ENCODE data around the gene MEOX1. TPM values are rescaled to one million over a fixed set of nuclear protein-coding genes. Genes with fewer than 3 reads are reported as not detected.
"Not testable (repeated sequence)": the region's sequence is repeated elsewhere in the genome, so short reads cannot be mapped to it uniquely, and the experiment has no call there.

The MEOX1 gene
- total RNA-seq, 1 donor from 2014 or later, result 11.1 TPM

- DNase-seq (ENCODE audit: missing footprints) (no peak), ATAC-seq (no peak)
- intact Hi-C loops (cut with DNase I), result no loop called here
Measured at GRCh38 chr17:43689131-43689530, 27.4 kb upstream of the MEOX1 start.

- intact Hi-C loops (cut with DNase I); ATAC-seq; DNase-seq (ENCODE audit: missing footprints): not testable (repeated sequence)
Measured at GRCh38 chr17:43686957-43687356, 25.2 kb upstream of the MEOX1 start.

- intact Hi-C loops (cut with DNase I), result no loop called here
- no peak for DNase-seq (ENCODE audit: missing footprints)
- ATAC-seq, result no peak
Measured at GRCh38 chr17:43683928-43684653, 22.4 kb upstream of the MEOX1 start.

DNA sequence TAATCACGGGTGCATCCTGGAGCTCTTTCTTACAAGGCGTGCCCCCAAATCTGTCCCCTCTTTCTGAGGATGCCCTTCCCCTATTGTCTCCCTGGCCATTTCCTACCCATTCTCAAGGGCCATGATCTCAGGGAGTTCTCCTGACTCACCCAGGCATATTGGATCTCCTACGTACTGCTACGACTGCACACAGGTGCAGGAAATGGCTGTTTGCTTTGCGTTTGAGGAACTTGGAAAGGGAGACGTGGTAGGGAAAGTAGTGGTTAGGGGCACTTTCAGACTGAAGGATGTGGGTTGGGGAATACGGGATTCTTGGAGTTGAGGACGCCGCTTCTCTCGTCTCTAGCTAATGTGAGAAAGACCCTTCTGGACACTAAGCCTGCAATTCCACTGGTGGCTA, 18.7 kb upstream of the MEOX1 start:
- DNase-seq (ENCODE audit: missing footprints), result no peak
- ATAC-seq, result no peak
- intact Hi-C loops (cut with DNase I), result no loop called here

DNA sequence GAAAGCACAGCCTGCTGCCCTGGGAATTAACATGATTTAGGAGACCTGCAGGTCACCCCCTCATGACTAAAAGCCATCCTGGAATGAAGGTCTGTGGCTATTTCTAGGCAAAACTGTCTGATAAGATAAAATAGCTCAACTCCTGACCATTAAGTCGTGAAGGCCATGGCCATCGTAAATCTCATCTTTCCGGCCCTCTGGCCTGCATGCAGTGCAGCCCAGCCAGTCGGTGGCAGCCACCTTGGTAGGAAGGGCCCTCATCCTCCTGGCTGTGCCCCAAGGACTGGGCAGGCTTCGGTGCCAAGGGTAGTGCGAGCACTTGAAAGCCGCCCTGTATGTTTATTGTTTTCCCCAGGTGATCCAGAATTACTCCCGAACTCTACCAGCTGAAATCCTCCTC, 18.2 kb upstream of the MEOX1 start:
- DNase-seq (ENCODE audit: missing footprints) (no peak), ATAC-seq (no peak)
- intact Hi-C loops (cut with DNase I), result no loop called here

GRCh38 chr17:43679401-43679800, 17.7 kb upstream of the MEOX1 start:
- DNase-seq (ENCODE audit: missing footprints) (no peak), ATAC-seq (no peak)
- intact Hi-C loops (cut with DNase I), result no loop called here

- no peak for DNase-seq (ENCODE audit: missing footprints)
- ATAC-seq, result no peak
- intact Hi-C loops (cut with DNase I), result no loop called here
Measured at GRCh38 chr17:43676471-43676870, 14.7 kb upstream of the MEOX1 start.

DNA sequence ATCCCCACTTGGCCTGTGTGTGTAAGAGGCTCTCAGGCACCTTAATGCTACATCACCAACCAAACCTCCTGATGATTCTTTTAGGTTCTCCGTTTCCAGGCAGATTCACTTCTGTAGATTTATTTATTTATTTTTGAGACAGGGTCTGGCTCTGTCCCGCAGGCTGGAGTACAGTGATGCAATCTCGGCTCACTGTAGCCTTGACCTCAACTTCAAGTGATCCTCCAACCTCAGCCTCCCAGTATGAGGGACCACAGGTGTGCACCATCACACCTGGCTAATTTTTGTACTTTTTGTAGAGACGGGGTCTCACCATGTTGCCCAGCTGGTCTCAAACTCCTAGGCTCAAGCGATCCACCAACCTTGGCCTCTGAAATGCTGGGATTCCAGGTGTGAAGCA, 12.7 kb upstream of the MEOX1 start:
- intact Hi-C loops (cut with DNase I), result loop anchor here (1.0 kb wide), 1 partner anchor 98 kb away; no protein-coding TSS in a partner anchor
- ATAC-seq, result no peak
- no peak for DNase-seq (ENCODE audit: missing footprints)

- peak; percentile 85 for DNase-seq (ENCODE audit: missing footprints)
- intact Hi-C loops (cut with DNase I), result loop anchor here (1.0 kb wide), 1 partner anchor 97 kb away; no protein-coding TSS in a partner anchor
Measured at GRCh38 chr17:43673516-43674323, 12.0 kb upstream of the MEOX1 start.

GRCh38 chr17:43671755-43672519, 10.2 kb upstream of the MEOX1 start:
- ATAC-seq (no peak), DNase-seq (ENCODE audit: missing footprints) (no peak)
- intact Hi-C loops (cut with DNase I), result no loop called here

More at GRCh38 chr17:43673516-43674323, 12.0 kb upstream of the MEOX1 start:
- ATAC-seq, result peak; percentile 61

DNA sequence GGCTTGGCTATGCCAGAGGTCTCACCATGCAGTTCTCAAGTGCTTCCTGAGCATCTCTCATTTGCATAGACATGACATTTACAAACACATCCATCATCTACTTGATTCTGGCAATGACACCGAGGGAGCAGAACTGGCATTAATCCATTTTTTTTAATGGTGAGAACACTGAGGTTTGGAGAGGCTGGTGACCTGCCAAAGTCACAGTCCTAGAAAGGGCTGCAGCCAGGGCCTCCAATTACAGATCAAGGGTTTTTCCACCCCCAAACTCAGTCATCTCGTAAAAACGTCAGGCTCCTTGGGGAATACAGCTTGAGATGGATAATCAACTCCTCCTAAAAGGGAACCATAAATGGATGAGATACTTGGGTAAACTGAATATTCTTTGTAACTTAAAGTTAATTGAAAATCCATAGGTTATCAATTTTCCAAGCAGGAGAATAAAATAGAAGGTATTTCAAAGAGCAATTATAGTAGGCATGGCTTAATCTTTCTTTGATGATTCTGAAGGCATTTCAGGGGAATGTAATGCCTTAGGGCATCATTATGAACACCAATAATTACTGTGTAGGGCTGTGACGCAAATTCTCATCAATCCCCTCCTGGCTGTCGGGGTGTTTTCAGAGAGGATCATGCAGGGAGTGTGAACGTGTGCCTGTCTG, 9.4 kb upstream of the MEOX1 start:
- intact Hi-C loops (cut with DNase I), result no loop called here
- ATAC-seq (no peak), DNase-seq (ENCODE audit: missing footprints) (no peak)

DNA sequence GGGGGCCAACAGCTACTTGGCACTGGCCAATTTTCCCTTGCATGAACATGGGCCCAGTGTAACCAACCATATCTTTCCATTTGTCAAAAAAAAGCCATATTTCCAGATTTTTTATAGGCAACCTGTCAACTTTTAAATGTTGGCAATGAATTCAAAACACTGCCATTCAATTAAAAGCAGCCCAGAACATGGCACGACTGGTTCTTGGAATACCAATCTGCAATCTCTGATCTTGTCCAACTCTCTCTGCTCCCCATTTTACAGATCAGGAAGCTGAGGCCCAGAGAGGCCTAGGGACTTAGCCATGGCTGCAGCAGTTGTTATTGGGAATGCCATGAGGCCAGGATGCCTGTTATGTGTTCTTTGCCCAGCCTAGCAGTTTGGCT, 8.9 kb upstream of the MEOX1 start:
- DNase-seq (ENCODE audit: missing footprints) (no peak), ATAC-seq (no peak)
- intact Hi-C loops (cut with DNase I), result no loop called here

- DNase-seq (ENCODE audit: missing footprints) (no peak), ATAC-seq (no peak)
- intact Hi-C loops (cut with DNase I), result no loop called here
Measured at GRCh38 chr17:43669971-43670644, 8.4 kb upstream of the MEOX1 start.

DNA sequence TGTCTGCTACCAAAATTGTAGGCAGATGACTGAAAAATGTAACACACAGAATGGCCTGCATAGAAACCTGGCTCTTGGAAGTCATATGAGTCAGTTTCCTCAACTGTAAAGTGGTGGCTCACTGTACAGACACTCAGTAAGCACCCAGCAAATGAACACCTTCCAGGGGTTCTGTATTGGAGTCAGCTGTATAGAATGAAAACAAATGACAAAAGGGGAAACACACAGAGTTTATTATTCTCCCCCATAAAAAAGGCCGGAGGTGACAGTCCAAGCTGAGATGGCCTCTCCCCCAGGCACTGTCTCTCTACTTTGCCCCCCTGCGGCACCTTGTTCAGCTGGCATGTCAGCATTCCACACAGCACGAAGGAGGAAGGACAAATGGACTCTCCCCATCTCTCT, 6.2 kb upstream of the MEOX1 start:
- DNase-seq (ENCODE audit: missing footprints), result no peak
- ATAC-seq, result no peak
- intact Hi-C loops (cut with DNase I), result no loop called here

GRCh38 chr17:43667506-43667905, 5.8 kb upstream of the MEOX1 start:
- intact Hi-C loops (cut with DNase I), result no loop called here
- ATAC-seq (no peak), DNase-seq (ENCODE audit: missing footprints) (no peak)

DNA sequence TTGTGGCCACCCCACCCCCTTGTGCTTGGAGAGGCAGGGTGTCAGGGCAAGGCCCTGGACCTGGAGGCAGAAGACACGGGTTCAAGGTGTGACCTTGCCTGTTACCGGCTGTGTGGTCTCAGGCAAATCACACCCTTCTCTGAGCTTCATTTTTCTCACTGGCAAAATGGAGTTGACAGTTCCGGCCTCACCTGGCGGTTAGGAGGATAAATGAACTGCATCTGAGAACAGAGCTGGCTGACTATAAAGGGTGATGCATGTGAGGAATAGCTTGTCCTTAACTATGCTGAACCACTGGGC, 4.2 kb upstream of the MEOX1 start:
- no peak for ATAC-seq
- intact Hi-C loops (cut with DNase I), result no loop called here

GRCh38 chr17:43665084-43665936, 3.6 kb upstream of the MEOX1 start:
- intact Hi-C loops (cut with DNase I), result no loop called here
- ATAC-seq (peak; percentile 62), DNase-seq (ENCODE audit: missing footprints) (no peak)

More for the DNA sequence above, 4.2 kb upstream of the MEOX1 start:
- DNase-seq (ENCODE audit: missing footprints), result no peak

DNA sequence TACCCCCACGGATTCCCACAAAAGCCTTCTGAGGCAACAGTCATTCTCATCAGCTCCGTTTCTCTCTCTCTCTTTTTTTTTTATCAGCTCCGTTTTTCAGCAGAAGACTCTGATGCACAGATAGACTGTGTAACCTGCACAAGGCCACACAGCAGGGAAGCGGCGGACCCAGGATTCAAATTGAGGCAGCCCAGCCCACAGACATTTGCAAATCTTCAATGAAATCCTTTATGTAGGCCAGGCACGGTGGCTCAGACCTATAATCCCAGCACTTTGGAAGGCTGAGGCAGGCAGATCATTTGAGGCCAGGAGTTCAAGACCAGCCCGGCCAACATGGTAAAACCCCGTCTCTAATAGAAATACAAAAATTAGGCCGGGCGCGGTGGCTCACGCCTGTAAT, 2.4 kb upstream of the MEOX1 start:
- DNase-seq (ENCODE audit: missing footprints), result no peak
- ATAC-seq, result no peak
- intact Hi-C loops (cut with DNase I), result no loop called here

Data from Right ventricle myocardium inferior (tissue), 1 donor.